Measurements from ENCODE around the gene RPL37A. TPM values are rescaled to one million over a fixed set of nuclear protein-coding genes. Genes with fewer than 3 reads are reported as not detected.
A peak's percentile ranks its signal among the peaks of the same experiment; 100 is the strongest.

Gene RPL37A
- 2,606 and 2,721 TPM in 2 replicates for total RNA-seq
- long read RNA-seq, transcript RPL37A-210 (4 exons, 3,647 nt) = major isoform, 499 of 553 reads
- long read RNA-seq, transcript RPL37A-201 (3 exons, 742 nt) = minor isoform, 15 of 553 reads
- long read RNA-seq, transcript RPL37A-209 (3 exons, 1,701 nt) = minor isoform, 17 of 553 reads
- long read RNA-seq, transcript RPL37A-208 (2 exons, 2,225 nt) = minor isoform, 5 of 553 reads
- long read RNA-seq, partial matches to known transcripts = 2 of 553 reads
- long read RNA-seq, other reads (novel, unspliced or antisense) = 12 of 553 reads

GRCh38 chr2:216498379-216499352 is at the start of gene RPL37A:
TSS of gene RPL37A (plus strand) at chr2:216498844. CDS start at chr2:216498875, 31 bp downstream.
- TF ChIP-seq, protein P1, sequence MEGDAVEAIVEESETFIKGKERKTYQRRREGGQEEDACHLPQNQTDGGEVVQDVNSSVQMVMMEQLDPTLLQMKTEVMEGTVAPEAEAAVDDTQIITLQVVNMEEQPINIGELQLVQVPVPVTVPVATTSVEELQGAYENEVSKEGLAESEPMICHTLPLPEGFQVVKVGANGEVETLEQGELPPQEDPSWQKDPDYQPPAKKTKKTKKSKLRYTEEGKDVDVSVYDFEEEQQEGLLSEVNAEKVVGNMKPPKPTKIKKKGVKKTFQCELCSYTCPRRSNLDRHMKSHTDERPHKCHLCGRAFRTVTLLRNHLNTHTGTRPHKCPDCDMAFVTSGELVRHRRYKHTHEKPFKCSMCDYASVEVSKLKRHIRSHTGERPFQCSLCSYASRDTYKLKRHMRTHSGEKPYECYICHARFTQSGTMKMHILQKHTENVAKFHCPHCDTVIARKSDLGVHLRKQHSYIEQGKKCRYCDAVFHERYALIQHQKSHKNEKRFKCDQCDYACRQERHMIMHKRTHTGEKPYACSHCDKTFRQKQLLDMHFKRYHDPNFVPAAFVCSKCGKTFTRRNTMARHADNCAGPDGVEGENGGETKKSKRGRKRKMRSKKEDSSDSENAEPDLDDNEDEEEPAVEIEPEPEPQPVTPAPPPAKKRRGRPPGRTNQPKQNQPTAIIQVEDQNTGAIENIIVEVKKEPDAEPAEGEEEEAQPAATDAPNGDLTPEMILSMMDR (IDR thresholded peaks at IDR 0.05; ENCODE audit: unreplicated experiment) = no peak
- DNase-seq (ENCODE audit: low spot score, unreplicated experiment) = peak; percentile 74
- peaks cover 35% of the 10 kb centered on the region for H3K4me1 Mint-ChIP-seq (ENCODE audit: low read depth)
- peak within 1 kb of the TSS; percentile 98 for H3K4me3 Mint-ChIP-seq (ENCODE audit: low read depth)
- peak within 1 kb of the TSS; percentile 98 for H3K27ac Mint-ChIP-seq
- H3K9me3 Mint-ChIP-seq (ENCODE audit: low read depth) = no peaks in the 10 kb centered on the region
- H3K36me3 Mint-ChIP-seq (ENCODE audit: insufficient read depth) = peaks cover 33% of the 10 kb centered on the region
- no peaks in the 10 kb centered on the region for H3K27me3 Mint-ChIP-seq

DNA sequence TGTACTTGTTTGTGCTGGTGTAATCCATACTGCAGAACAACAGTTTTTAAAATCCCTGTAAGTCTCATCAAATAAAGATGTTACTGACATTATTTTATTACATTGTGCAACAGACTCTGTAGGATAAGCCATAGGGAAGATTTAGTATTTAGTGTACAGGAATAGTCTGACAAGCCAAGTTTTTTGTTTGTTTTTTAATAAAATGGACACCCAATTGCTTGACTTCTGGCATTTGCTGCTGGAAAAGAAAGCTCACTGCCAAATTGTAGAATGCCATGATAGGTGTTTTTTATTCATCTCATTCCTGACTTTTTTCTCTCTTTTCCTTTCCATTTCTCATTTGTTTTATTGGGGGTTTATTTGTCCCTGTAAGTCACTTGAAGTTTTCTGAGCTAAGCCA is 48.3 kb upstream of the RPL37A start:
- Mint-ChIP-seq H3K27me3 (no peaks in the 10 kb centered on the region), H3K4me1 (ENCODE audit: low read depth) (no peaks in the 10 kb centered on the region), H3K36me3 (ENCODE audit: insufficient read depth) (peaks cover 70% of the 10 kb centered on the region), H3K4me3 (ENCODE audit: low read depth) (no peak overlapping the region), H3K9me3 (ENCODE audit: low read depth) (peaks cover 2% of the 10 kb centered on the region), H3K27ac (no peak overlapping the region)
- no peak for DNase-seq (ENCODE audit: low spot score, unreplicated experiment)
- TF ChIP-seq, protein P1 (IDR thresholded peaks at IDR 0.05; ENCODE audit: unreplicated experiment) = no peak

DNA sequence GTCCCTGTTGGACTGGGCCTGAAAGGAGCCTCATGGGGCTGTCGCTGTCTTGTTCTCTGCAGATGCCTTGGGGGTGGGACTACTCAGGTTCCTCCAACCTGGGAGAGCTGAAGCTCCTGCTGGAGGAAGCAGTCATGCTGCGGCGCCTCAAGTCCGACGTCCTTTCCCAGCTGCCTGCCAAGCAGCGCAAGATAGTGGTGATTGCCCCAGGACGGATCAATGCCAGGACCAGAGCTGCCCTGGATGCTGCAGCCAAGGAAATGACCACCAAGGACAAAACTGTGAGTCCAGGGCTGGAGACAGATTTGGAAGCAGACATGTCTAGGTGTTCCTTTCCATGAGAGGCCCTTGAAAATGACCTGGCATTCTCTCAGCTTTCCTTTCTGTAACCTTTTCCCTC is 47.9 kb upstream of the RPL37A start:
- TF ChIP-seq, protein P1 (IDR thresholded peaks at IDR 0.05; ENCODE audit: unreplicated experiment) = no peak
- no peak overlapping the region for H3K27ac Mint-ChIP-seq
- H3K4me3 Mint-ChIP-seq (ENCODE audit: low read depth) = no peak overlapping the region
- H3K4me1 Mint-ChIP-seq (ENCODE audit: low read depth) = no peaks in the 10 kb centered on the region
- no peak for DNase-seq (ENCODE audit: low spot score, unreplicated experiment)
- no peaks in the 10 kb centered on the region for H3K27me3 Mint-ChIP-seq
- H3K9me3 Mint-ChIP-seq (ENCODE audit: low read depth) = peaks cover 5% of the 10 kb centered on the region
- peaks cover 74% of the 10 kb centered on the region for H3K36me3 Mint-ChIP-seq (ENCODE audit: insufficient read depth)

- Mint-ChIP-seq H3K9me3 (ENCODE audit: low read depth) (peaks cover 18% of the 10 kb centered on the region), H3K27ac (no peak overlapping the region), H3K27me3 (no peaks in the 10 kb centered on the region), H3K4me1 (ENCODE audit: low read depth) (no peaks in the 10 kb centered on the region), H3K4me3 (ENCODE audit: low read depth) (no peak overlapping the region), H3K36me3 (ENCODE audit: insufficient read depth) (peaks cover 75% of the 10 kb centered on the region)
- DNase-seq (ENCODE audit: low spot score, unreplicated experiment) = no peak
- TF ChIP-seq, protein P1 (IDR thresholded peaks at IDR 0.05; ENCODE audit: unreplicated experiment) = no peak
Measured at GRCh38 chr2:216453955-216454614, 44.6 kb upstream of the RPL37A start.

DNA sequence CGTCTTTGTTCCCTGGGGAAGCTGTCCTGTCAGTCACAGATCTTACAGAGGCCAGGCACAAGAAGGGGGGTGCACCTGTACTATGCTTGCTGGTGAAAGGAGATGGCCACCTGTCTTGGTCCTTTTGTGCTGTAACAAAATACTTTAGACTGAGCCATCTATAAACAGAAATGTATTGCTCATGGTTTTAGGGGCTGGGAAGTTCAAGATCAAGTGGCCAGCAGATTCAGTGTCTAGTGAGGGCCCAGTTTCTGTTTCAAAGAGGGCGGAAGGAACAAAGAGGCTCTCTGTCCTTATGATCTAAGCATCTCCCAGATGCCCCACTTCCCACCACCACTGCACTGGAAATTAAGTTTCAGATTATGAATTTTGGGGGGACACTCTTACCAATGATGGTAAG is 35.5 kb upstream of the RPL37A start:
- peak overlapping the region; percentile 16 for H3K27ac Mint-ChIP-seq
- H3K4me3 Mint-ChIP-seq (ENCODE audit: low read depth) = no peak overlapping the region
- no peaks in the 10 kb centered on the region for H3K27me3 Mint-ChIP-seq
- DNase-seq (ENCODE audit: low spot score, unreplicated experiment) = no peak
- H3K36me3 Mint-ChIP-seq (ENCODE audit: insufficient read depth) = peaks cover 31% of the 10 kb centered on the region
- no peaks in the 10 kb centered on the region for H3K9me3 Mint-ChIP-seq (ENCODE audit: low read depth)
- no peaks in the 10 kb centered on the region for H3K4me1 Mint-ChIP-seq (ENCODE audit: low read depth)
- TF ChIP-seq, protein P1 (IDR thresholded peaks at IDR 0.05; ENCODE audit: unreplicated experiment) = no peak

All from progenitor cell of endocrine pancreas (in vitro differentiated cells).